Amniotic stem cell (primary cell): Measurements from ENCODE around the gene LGALS1.

Experiments
- DNase-seq: peaks from one replicate; lab custom pipeline; 2025; lab: John Stamatoyannopoulos, UW

Gene LGALS1

GRCh38 chr22:37662039-37662438, 13.4 kb upstream of the LGALS1 start:
- DNase-seq, result no peak

- DNase-seq, result no peak
These were observed 11.8 kb upstream of the LGALS1 start for GRCh38 chr22:37663521-37664140.

- no peak for DNase-seq
These were observed 11.0 kb upstream of the LGALS1 start for GRCh38 chr22:37664249-37665101.

DNA sequence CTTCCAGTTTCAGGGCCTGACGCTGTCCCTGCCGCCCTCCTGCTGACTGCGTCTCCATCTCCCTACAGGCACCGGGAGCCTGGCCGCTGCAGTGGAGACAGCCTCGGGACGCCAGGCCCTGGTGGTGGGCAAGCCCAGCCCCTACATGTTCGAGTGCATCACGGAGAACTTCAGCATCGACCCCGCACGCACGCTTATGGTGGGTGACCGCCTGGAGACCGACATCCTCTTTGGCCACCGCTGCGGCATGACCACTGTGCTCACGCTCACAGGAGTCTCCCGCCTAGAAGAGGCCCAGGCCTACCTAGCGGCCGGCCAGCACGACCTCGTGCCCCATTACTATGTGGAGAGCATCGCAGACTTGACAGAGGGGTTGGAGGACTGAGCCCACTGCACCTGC, 9.9 kb upstream of the LGALS1 start:
- no peak for DNase-seq

GRCh38 chr22:37669586-37669985, 5.8 kb upstream of the LGALS1 start:
- peak; percentile 51 for DNase-seq

DNA sequence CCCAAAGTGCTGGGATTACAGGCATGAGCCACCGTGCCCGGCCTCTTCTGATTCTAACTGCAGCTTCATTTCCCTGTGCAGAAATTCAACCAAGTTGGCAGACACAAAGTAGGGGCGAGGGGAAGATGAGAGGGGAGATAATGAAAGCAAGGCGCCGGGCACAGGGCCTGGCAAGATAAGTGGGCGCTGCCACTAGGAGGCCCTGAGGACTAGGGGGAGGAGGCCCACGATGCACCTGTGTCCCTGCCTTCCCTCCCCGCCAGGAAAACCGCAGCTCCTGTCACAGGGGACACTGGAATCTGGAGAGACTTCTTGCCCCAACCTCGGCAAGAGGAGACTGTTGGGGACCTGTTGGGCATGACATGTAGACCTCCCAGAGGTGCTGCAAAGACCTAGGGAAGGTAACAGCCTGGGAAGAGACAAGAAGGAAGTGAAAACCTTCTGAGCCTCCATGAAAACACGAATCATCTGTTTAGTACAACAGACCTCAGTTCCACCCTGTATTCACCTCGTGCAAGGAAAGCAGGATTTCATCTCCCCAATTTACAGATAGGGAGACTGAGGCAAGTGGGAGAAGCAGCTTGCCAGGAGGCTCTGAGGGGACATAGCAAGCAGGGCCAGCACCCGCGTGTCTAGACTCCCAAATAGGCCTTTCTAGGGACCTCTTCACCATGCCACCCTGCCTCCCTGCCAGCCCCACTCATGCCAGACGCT, 3.1 kb upstream of the LGALS1 start:
- no peak for DNase-seq

DNA sequence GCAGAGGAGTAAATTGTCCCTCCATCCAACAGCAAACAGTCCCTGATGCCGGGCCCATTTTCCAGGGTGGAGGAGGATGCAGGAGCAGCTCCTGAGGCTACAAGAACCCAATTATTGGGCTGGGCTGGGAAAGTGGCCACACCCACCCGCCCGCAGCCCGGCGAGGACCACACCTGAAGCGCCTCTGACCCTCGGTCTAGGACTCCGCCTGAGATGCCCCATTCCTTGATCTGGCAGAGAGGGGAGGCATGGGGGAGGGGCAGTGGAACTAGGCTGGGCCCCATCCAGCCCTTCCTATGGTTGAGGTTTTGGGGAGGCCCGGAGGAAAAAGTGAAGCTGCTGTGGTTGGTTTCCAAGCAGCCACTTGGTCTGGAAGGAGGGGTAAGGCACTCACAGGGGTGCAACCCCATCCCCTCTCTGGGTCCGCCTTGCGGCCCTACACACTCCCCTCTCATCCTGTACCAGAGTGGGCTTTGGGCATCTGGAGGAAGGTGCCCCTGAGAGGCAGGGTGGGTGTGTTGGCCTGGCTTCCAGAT, 2.4 kb upstream of the LGALS1 start:
- DNase-seq, result no peak

GRCh38 chr22:37674248-37674647, 1.2 kb upstream of the LGALS1 start:
- DNase-seq, result no peak

- no peak for DNase-seq
These were observed 697 bp downstream of the LGALS1 start for GRCh38 chr22:37675930-37676735.

- peak; percentile 96 for DNase-seq
These were observed 1.5 kb downstream of the LGALS1 start for GRCh38 chr22:37676736-37677492.

DNA sequence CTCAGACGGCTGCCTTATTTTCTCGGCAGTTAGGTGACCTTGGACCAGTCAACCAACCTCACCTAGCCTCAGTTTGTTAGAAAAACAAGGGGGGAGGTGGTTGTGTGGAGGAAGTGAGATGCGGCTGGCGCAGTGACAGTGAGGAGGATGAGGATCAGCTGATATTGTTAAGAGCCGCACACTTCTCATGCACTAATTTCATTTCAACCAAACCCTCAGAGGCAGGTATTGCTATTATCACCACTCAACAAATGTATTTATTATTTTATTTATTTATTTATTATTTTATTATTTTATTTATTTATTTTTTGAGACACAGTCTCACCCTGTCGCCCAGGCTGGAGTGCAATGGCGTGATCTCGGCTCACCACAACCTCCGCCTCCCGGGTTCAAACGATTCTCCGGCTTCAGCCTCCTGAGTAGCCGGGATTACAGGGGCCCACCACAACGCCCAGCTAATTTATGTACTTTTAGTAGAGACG, 2.1 kb downstream of the LGALS1 start:
- DNase-seq, result no peak

DNA sequence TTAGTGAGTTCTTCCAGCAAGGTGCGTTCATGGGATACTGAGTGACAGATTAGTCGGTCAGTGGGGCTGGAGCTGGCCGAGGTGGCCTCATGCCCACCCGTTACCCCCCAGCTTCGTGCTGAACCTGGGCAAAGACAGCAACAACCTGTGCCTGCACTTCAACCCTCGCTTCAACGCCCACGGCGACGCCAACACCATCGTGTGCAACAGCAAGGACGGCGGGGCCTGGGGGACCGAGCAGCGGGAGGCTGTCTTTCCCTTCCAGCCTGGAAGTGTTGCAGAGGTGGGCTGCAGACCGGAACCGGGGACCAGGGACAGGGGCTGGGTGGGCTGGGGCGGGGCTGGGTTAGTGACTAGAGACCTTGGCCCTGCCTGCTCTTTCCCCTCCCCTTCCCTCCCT, 2.9 kb downstream of the LGALS1 start:
- no peak for DNase-seq

DNA sequence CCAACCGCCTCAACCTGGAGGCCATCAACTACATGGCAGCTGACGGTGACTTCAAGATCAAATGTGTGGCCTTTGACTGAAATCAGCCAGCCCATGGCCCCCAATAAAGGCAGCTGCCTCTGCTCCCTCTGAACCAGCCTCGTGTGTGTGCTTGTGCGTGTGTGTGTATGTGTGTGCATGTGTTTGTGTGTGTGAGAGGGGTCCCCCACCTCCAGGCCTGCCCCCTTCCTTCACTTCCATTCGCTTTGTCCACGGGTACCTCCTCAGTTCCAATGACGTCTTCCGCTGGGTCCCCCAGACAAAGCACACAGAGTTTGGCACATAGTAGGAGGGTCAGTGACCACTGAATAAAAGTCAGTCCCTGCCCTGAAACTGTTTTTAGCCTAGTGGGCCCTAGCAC, 4.2 kb downstream of the LGALS1 start:
- no peak for DNase-seq

DNA sequence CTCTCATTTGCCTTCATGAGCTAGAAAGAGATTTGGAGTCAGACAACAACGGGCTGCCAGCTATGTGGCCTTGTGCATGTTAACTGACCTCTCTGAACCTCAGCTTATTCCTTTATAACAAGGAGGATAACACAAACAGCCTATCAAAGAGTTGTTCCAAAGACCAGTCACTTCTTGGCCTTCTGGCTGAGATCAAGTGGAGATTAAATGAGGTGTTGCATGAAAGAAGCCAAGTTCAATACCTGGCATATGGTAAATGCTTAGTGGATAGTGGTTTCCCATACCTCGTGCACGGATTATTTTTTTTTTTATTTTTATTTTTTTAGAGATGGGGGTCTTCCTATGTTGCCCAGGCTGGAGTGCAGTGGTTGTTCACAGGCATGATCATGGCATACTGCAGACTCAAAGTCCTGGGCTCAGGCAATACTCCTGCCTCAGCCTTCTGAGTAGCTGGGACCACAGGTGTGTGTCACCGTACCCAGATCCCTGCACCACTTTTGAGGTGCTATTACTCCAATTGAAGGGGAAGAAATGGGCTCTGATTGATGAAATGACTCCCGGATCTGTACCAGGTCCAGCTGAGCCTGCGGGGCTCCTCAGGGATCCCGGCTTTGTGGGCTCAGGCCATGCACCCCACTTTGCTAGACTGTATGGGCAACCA, 4.9 kb downstream of the LGALS1 start:
- no peak for DNase-seq

DNA sequence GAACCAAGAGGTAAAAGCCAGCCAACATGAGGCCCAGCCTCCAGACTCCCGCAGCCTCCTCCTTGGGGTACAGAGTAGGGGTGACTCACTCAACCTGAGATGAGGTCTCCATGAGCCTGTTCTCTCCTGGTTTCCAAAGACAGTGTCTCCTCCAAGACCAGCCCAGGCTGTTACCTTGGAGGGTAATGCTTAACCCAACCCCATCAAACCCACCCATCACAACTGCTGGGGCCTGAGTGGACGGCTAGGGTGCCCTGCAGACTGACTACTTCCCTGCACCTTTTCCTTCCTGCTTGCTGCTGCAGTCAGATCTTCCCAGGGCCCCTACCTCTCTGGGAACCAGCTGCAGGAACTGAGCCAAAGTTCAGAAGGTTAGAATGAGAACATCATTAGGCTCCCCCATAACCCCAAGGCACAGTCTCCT, 5.6 kb downstream of the LGALS1 start:
- no peak for DNase-seq

GRCh38 chr22:37681556-37682049, 6.2 kb downstream of the LGALS1 start:
- peak; percentile 47 for DNase-seq

GRCh38 chr22:37684803-37685615, 9.6 kb downstream of the LGALS1 start:
- DNase-seq, result no peak

DNA sequence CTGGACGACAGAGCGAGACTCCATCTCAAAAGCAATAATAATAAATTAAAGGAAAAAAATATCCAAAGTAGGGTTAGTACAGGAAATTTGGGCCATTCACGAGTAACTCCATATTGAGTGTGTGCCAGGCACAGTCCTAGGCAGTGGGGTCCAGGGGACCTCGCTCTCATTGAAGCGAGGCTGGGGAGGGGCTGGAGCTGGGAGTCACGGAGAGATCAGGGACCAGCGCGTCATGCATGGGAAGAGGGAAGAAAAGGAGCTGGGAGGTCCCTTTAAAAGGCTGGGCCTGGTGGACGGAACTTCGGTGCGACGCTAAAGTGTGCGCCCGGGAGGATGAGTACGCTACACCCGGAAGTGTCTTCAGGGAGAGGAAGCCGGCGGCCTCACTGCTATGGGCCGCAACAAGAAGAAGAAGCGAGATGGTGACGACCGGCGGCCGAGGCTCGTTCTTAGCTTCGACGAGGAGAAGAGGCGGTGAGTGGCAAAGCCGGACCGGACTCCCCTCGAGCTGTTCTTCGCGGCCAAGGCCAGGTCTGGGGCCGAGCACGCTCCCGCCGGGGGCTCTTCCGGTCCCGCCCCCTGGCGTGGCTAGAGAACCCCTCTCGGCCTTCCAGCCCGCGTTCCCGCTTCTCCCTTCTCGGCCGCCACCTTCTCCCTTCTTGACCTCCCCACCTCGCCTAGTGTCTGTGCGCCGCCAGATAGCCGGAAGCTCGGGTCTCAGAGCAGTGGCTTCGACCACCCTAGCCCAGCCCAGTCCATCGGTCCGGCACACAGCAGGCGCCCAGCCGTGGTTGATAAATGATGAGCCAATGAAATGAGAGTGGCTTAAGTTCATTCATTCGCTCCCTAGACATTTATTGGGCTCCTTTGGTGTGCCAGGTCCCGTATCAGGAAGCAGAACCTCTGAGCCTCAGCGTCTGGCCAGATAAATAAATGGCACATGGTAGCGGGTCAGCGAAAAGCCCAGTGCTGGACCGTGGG, 10.9 kb downstream of the LGALS1 start, which contains the start of gene NOL12:
Gene NOL12, plus strand, starts transcription at position 342 of the 981 bp plus-strand sequence. Its CDS starts 50 bp downstream, at position 392.
- DNase-seq, result peak; percentile 72
